ENCODE results near the gene SYT4.

The SYT4 gene

DNA sequence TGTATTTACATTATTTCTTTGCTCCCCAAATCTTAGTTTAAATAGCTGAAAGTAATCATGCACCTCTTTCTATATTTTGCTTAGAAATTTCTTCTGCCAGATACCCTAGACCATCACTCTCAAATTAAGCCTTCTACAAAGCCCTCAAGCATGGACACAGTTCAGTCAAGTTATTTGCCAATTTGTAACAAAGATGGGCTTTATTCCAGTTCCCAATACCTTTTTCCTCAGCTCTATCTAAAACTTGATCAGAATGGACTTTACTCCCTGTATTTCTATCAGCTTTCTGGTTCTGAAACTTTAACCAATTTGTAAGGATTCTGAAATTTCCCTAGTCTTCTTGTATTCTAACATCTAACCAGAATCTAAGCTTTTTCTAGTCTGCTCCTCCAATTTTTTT, 56.6 kb downstream of the SYT4 start:
- no peak for DNase-seq (ENCODE audit: low read depth in 2 of 2)

All from stimulated activated CD4-positive, alpha-beta T cell treated with anti-CD3 and anti-CD28 coated beads, Interleukin-4, amount 100 ng/mL, for 48 hours (primary cell).